Hepatocyte (in vitro differentiated cells): ENCODE results near the gene GMPS. TPM values are rescaled to one million over a fixed set of nuclear protein-coding genes. Genes with fewer than 3 reads are reported as not detected.

ENCODE experiments used
- DNase-seq: peaks from one replicate; pipeline ENCODE4 v3.0.0-alpha.2; 2016; ENCODE audit warnings: low spot score
- H2AFZ ChIP-seq: fragments of 200-600 bp; sonication (generic); 2 replicates; pipeline ENCODE4 v1.6.0; 2016; ENCODE audit warnings: antibody characterized with exemption, mild to moderate bottlenecking
- H3K27ac ChIP-seq: fragments of 200-600 bp; sonication (generic); 2 replicates; pipeline ENCODE4 v1.5.1; 2016; ENCODE audit warnings: mild to moderate bottlenecking
- H3K27me3 ChIP-seq: fragments of 200-600 bp; sonication (generic); 2 replicates; pipeline ENCODE4 v1.6.1; 2016
- H3K36me3 ChIP-seq: fragments of 200-600 bp; sonication (generic); replicated peaks from 2 replicates; pipeline ENCODE4 v1.5.1; 2016; ENCODE audit warnings: low read depth; ENCODE audit not compliant: insufficient read depth
- H3K4me1 ChIP-seq: fragments of 200-600 bp; sonication (generic); 2 replicates; pipeline ENCODE4 v1.5.1; 2016; ENCODE audit warnings: mild to moderate bottlenecking, moderate library complexity; ENCODE audit not compliant: insufficient read depth
- H3K4me2 ChIP-seq: fragments of 200-600 bp; sonication (generic); 2 replicates; pipeline ENCODE4 v1.6.0; 2016
- H3K4me3 ChIP-seq: fragments of 200-600 bp; sonication (generic); 2 replicates; pipeline ENCODE4 v1.5.1; 2016; ENCODE audit warnings: mild to moderate bottlenecking
- H3K79me2 ChIP-seq: fragments of 200-600 bp; sonication (generic); 2 replicates; pipeline ENCODE4 v1.6.0; 2017; ENCODE audit warnings: mild to moderate bottlenecking
- H3K9me2 ChIP-seq: fragments of 200-600 bp; sonication (generic); replicated peaks from 2 replicates; pipeline ENCODE4 v1.6.0; 2017; ENCODE audit warnings: mild to moderate bottlenecking; ENCODE audit not compliant: insufficient read depth
- H3K9me3 ChIP-seq: fragments of 200-600 bp; sonication (generic); 2 replicates; pipeline ENCODE4 v1.5.1; 2016; ENCODE audit warnings: low read depth, mild to moderate bottlenecking
- H4K20me1 ChIP-seq: fragments of 200-600 bp; sonication (generic); 2 replicates; pipeline ENCODE4 v1.6.0; 2016; ENCODE audit warnings: mild to moderate bottlenecking; ENCODE audit not compliant: insufficient read depth, poor library complexity, severe bottlenecking
- EZH2 ChIP-seq: fragments of 200-600 bp; sonication (generic); IDR thresholded peaks from 2 replicates; pipeline ENCODE4 v1.6.1; 2016; ENCODE audit warnings: antibody characterized with exemption, mild to moderate bottlenecking, borderline replicate concordance
- EZH2phosphoT487 ChIP-seq: fragments of 200-600 bp; sonication (generic); IDR thresholded peaks from one replicate; pipeline ENCODE4 v1.6.1; 2018; ENCODE audit warnings: antibody characterized with exemption, mild to moderate bottlenecking, low read depth, moderate library complexity; ENCODE audit not compliant: unreplicated experiment, severe bottlenecking
- WGBS: methylation state at CpG from one replicate; pipeline ENCODE4 v1.1.6; 2016; ENCODE audit warnings: low lambda C conversion rate; ENCODE audit errors: missing lambda C conversion rate; 5-methylcytosine and 5-hydroxymethylcytosine counted together
- polyA plus RNA-seq: library from polyadenylated mRNA; unstranded; fragments of >200 nt; fragmentation: Nextera tagmentation; extraction: Ambion mirVana; gene quantifications from 2 replicates; pipeline ENCODE4 v1.2.1, GENCODE V29; 2016
- total RNA-seq: library from RNA; depleted of rRNA; stranded (reverse); fragments of >200 nt; gene quantifications from 2 replicates; pipeline ENCODE4 v1.2.3, GENCODE V29; 2014
- TF ChIP-seq, protein P1 (sequence below): fragments of 200-600 bp; sonication (generic); IDR thresholded peaks from 2 replicates; pipeline ENCODE4 v1.5.1; 2016; ENCODE audit warnings: antibody characterized with exemption, mild to moderate bottlenecking; ENCODE audit not compliant: poor library complexity

Gene GMPS
- total and polyA plus RNA-seq, 2 experiments from 2014 or later, result 41.5 to 51.5 TPM

DNA sequence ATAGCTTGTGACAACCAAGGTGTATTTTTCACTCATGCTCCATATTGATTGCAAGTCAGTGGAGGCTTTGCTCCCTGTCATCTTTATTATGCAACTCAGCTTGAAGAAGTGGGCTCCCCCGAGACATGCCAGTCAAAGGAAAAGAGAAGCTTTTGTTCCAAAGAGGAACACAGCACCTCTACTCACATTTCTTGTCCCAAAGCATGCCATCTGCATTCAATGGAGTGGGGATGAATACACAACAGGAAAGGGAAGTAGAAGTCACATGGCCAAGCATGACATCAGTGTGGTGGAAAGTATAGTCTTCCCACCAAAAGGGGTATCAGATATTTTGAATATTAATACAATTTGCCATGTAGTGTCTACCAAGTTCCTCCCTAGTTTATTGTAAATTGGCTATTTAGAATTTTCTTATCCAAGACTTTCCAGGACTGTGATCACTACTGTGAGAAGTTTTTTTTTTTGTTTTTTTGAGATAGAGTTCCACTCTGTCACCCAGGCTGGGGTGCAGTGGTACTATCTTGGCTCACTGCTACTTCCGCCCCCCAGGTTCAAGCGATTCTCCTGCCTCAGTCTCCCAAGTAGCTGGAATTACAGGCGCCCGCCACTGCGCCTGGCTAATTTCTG, 114.5 kb downstream of the GMPS start:
- no peak for DNase-seq
- 99% methylated on average over 6 of the region's 6 CpGs for WGBS

DNA sequence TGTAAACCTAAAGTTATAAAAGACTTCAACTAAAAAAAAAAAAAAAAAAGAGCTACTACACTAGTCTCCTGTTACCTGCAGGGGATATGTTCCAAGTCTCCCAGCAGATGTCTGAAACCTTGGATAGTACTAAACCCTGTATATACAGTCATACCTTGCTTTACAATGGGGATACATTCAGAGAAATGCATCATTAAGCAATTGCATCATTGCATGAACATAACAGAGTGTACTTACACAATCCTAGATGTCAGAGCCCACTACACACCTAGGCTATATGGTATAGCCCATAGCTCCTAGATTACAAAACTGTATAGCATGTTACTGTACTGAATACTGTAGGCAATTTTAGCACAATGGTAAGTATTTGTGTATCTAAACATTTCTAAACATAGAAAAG, 119.1 kb downstream of the GMPS start:
- no peaks in the 10 kb centered on the region for H3K9me3 ChIP-seq
- DNase-seq, result no peak
- no peaks in the 10 kb centered on the region for H3K27me3 ChIP-seq
- no peak overlapping the region for H3K4me3 ChIP-seq
- H3K79me2 ChIP-seq, result no peaks in the 10 kb centered on the region
- no peak overlapping the region for H3K4me2 ChIP-seq
- no peaks in the 10 kb centered on the region for H3K4me1 ChIP-seq
- TF ChIP-seq, protein P1, sequence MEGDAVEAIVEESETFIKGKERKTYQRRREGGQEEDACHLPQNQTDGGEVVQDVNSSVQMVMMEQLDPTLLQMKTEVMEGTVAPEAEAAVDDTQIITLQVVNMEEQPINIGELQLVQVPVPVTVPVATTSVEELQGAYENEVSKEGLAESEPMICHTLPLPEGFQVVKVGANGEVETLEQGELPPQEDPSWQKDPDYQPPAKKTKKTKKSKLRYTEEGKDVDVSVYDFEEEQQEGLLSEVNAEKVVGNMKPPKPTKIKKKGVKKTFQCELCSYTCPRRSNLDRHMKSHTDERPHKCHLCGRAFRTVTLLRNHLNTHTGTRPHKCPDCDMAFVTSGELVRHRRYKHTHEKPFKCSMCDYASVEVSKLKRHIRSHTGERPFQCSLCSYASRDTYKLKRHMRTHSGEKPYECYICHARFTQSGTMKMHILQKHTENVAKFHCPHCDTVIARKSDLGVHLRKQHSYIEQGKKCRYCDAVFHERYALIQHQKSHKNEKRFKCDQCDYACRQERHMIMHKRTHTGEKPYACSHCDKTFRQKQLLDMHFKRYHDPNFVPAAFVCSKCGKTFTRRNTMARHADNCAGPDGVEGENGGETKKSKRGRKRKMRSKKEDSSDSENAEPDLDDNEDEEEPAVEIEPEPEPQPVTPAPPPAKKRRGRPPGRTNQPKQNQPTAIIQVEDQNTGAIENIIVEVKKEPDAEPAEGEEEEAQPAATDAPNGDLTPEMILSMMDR, result no peak
- no peak for TF ChIP-seq EZH2phosphoT487
- no peak for TF ChIP-seq EZH2
- H3K36me3 ChIP-seq, result no peaks in the 10 kb centered on the region
- no peak overlapping the region for H2AFZ ChIP-seq
- no peak overlapping the region for H3K27ac ChIP-seq
- H3K9me2 ChIP-seq, result no peaks in the 10 kb centered on the region
- no peaks in the 10 kb centered on the region for H4K20me1 ChIP-seq

More for the DNA sequence above, 114.5 kb downstream of the GMPS start:
- no peak overlapping the region for H2AFZ ChIP-seq
- H3K36me3 ChIP-seq, result no peaks in the 10 kb centered on the region
- H3K4me2 ChIP-seq, result no peak overlapping the region
- no peak overlapping the region for H3K4me3 ChIP-seq
- H3K9me2 ChIP-seq, result no peaks in the 10 kb centered on the region
- no peaks in the 10 kb centered on the region for H3K79me2 ChIP-seq
- no peaks in the 10 kb centered on the region for H4K20me1 ChIP-seq
- no peaks in the 10 kb centered on the region for H3K27me3 ChIP-seq
- H3K4me1 ChIP-seq, result no peaks in the 10 kb centered on the region
- no peak overlapping the region for H3K27ac ChIP-seq
- H3K9me3 ChIP-seq, result no peaks in the 10 kb centered on the region
- TF ChIP-seq, protein P1, result no peak
- TF ChIP-seq EZH2phosphoT487 (no peak), EZH2 (no peak)

DNA sequence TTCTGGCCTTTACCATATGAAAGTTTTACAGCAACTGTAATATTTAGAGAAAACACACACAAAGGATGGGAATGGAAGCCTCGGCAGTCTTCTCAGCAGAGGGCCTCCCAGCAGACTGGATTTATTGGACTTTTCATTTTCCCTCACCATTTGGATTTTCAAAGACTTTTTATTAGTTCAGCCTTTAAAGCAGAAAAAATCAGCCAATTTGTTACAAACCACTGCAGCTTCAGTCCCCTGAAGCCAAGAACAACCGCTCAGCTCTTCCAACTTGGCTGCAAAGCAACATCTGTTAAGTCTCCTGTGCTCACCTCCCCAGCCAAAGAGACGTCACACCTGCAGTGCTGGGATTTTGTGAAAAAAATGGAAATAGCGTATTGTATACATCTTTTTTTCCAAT, 120.8 kb downstream of the GMPS start:
- Histone ChIP-seq H2AFZ (no peak overlapping the region), H3K4me2 (no peak overlapping the region), H3K4me3 (no peak overlapping the region), H3K27ac (no peak overlapping the region), H4K20me1 (no peaks in the 10 kb centered on the region), H3K9me2 (no peaks in the 10 kb centered on the region), H3K79me2 (no peaks in the 10 kb centered on the region), H3K36me3 (no peaks in the 10 kb centered on the region), H3K9me3 (no peaks in the 10 kb centered on the region), H3K4me1 (no peaks in the 10 kb centered on the region), H3K27me3 (no peaks in the 10 kb centered on the region)
- peak; percentile 8 for DNase-seq
- TF ChIP-seq, protein P1, result no peak
- TF ChIP-seq EZH2phosphoT487 (no peak), EZH2 (no peak)
- 49% methylated on average over 4 of the region's 4 CpGs for WGBS

GRCh38 chr3:155991847-155992246, 121.4 kb downstream of the GMPS start:
- Histone ChIP-seq H3K4me3 (no peak overlapping the region), H3K79me2 (no peaks in the 10 kb centered on the region), H3K4me1 (no peaks in the 10 kb centered on the region), H3K27me3 (no peaks in the 10 kb centered on the region), H2AFZ (no peak overlapping the region), H3K9me3 (no peaks in the 10 kb centered on the region), H3K36me3 (no peaks in the 10 kb centered on the region), H3K9me2 (no peaks in the 10 kb centered on the region), H3K27ac (no peak overlapping the region), H3K4me2 (no peak overlapping the region), H4K20me1 (no peaks in the 10 kb centered on the region)
- no peak for DNase-seq
- no peak for TF ChIP-seq EZH2
- TF ChIP-seq, protein P1, result no peak
- TF ChIP-seq EZH2phosphoT487, result no peak
- 78% methylated on average over 1 of the region's 1 CpG for WGBS
